Smooth muscle cell (in vitro differentiated cells): ENCODE results near the gene HSD11B2. TPM values are rescaled to one million over a fixed set of nuclear protein-coding genes. Genes with fewer than 3 reads are reported as not detected.

ENCODE experiments used
- DNase-seq: peaks from one replicate; lab custom pipeline; 2025; ENCODE audit not compliant: unreplicated experiment; lab: John Stamatoyannopoulos, UW
- H2AFZ ChIP-seq: fragments of 200-600 bp; sonication (generic); 2 replicates; pipeline ENCODE4 v1.6.0; 2016; ENCODE audit warnings: antibody characterized with exemption, low read depth, mild to moderate bottlenecking
- H3F3A ChIP-seq: fragments of 200-600 bp; sonication (generic); 2 replicates; pipeline ENCODE4 v1.6.0; 2017; ENCODE audit warnings: antibody characterized with exemption, low read depth
- H3K27ac ChIP-seq: fragments of 200-600 bp; sonication (generic); 2 replicates; pipeline ENCODE4 v1.5.1; 2016; ENCODE audit warnings: low read depth, mild to moderate bottlenecking
- H3K27me3 ChIP-seq: fragments of 200-600 bp; sonication (generic); 2 replicates; pipeline ENCODE4 v1.6.1; 2016; ENCODE audit warnings: low read depth, mild to moderate bottlenecking
- H3K36me3 ChIP-seq: fragments of 200-600 bp; sonication (generic); 2 replicates; pipeline ENCODE4 v1.5.1; 2016; ENCODE audit warnings: low read depth
- H3K4me1 ChIP-seq: fragments of 200-600 bp; sonication (generic); 2 replicates; pipeline ENCODE4 v1.5.1; 2016; ENCODE audit warnings: low read depth
- H3K4me2 ChIP-seq: fragments of 200-600 bp; sonication (generic); 2 replicates; pipeline ENCODE4 v1.6.0; 2016; ENCODE audit warnings: mild to moderate bottlenecking
- H3K4me3 ChIP-seq: fragments of 200-600 bp; sonication (generic); 2 replicates; pipeline ENCODE4 v1.5.1; 2016; ENCODE audit warnings: mild to moderate bottlenecking
- H3K79me2 ChIP-seq: fragments of 200-600 bp; sonication (generic); 2 replicates; pipeline ENCODE4 v1.6.0; 2016; ENCODE audit warnings: low read depth, mild to moderate bottlenecking
- H3K9ac ChIP-seq: fragments of 200-600 bp; sonication (generic); 2 replicates; pipeline ENCODE4 v1.6.0; 2016; ENCODE audit warnings: low read depth
- H3K9me3 ChIP-seq: fragments of 200-600 bp; sonication (generic); replicated peaks from 2 replicates; pipeline ENCODE4 v1.5.1; 2016; ENCODE audit warnings: low read depth
- H4K20me1 ChIP-seq: fragments of 200-600 bp; sonication (generic); 2 replicates; pipeline ENCODE4 v1.6.0; 2016; ENCODE audit warnings: low read depth
- WGBS: methylation state at CpG from one replicate; pipeline ENCODE4 v1.1.7; 2016; ENCODE audit warnings: low lambda C conversion rate; 5-methylcytosine and 5-hydroxymethylcytosine counted together
- polyA plus RNA-seq: library from polyadenylated mRNA; unstranded; fragments of >200 nt; fragmentation: Nextera tagmentation; extraction: Ambion mirVana; gene quantifications from 2 replicates; pipeline ENCODE4 v1.2.1, GENCODE V29; 2016
- total RNA-seq: library from RNA; depleted of rRNA; stranded (reverse); fragments of >200 nt; gene quantifications from 2 replicates; pipeline ENCODE4 v1.2.3, GENCODE V29; 2014
- TF ChIP-seq, protein P1 (sequence below): fragments of 200-600 bp; sonication (generic); IDR thresholded peaks from 2 replicates; pipeline ENCODE4 v1.5.1; 2017; ENCODE audit warnings: borderline replicate concordance, mild to moderate bottlenecking, antibody characterized with exemption; ENCODE audit not compliant: insufficient read depth, poor library complexity, severe bottlenecking

Gene HSD11B2
- total and polyA plus RNA-seq, 2 experiments from 2014 or later = not detected

DNA sequence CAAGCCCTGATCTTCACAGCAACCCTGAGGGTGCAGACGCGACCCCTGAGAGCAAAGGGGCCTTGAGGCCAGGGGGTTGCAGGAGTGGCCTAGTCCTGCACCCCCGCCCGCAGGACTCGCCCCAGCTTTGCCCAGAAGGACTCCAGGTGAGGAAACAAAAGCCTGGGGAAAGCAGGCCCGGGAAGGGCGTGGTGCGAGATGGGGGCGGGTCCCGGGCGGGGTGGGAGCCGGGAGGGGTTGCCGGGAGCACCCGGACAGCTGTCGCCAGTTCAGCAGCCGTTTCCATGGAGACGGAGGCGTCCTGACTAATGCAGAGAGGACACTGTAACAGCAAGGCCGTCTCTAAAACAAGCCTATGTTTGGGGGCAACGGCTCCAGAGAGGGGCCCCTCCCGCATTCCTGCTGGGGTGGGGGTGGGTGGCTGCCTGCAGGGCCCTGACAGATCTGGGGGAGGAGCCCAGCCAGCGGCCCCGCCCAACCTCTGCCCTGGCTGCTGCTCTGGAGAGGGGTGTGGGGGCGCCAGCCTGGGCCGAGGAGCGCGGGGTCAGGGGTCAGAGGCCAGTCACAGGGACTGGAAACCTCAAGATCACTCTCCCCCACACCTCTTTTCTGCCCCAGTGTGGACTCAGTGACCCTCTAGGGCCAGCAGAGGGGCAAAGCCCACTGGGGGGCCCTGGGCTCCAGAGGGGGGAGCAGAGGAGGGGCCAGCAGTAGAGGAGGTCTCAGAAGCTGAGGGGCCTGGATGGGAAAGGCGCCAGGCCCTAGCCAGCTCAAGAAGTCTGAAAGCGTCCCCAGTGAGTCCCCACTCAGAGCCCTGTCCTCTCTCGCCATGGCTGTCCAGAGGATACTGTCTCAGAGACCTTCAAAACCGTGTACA, 34.5 kb upstream of the HSD11B2 start:
- Histone ChIP-seq H3K36me3 (no peaks in the 10 kb centered on the region), H3K4me1 (peaks cover 25% of the 10 kb centered on the region), H2AFZ (no peak overlapping the region), H3K9me3 (no peaks in the 10 kb centered on the region), H3K4me3 (no peak overlapping the region), H3K9ac (peak overlapping the region; percentile 76), H3F3A (no peaks in the 10 kb centered on the region), H3K27ac (no peak overlapping the region), H4K20me1 (no peaks in the 10 kb centered on the region), H3K79me2 (no peaks in the 10 kb centered on the region), H3K27me3 (peaks cover 13% of the 10 kb centered on the region), H3K4me2 (peak overlapping the region; percentile 69)
- peak; percentile 54 for DNase-seq
- 25% methylated on average over 20 of the region's 31 CpGs for whole genome bisulfite sequencing
- TF ChIP-seq, protein P1, sequence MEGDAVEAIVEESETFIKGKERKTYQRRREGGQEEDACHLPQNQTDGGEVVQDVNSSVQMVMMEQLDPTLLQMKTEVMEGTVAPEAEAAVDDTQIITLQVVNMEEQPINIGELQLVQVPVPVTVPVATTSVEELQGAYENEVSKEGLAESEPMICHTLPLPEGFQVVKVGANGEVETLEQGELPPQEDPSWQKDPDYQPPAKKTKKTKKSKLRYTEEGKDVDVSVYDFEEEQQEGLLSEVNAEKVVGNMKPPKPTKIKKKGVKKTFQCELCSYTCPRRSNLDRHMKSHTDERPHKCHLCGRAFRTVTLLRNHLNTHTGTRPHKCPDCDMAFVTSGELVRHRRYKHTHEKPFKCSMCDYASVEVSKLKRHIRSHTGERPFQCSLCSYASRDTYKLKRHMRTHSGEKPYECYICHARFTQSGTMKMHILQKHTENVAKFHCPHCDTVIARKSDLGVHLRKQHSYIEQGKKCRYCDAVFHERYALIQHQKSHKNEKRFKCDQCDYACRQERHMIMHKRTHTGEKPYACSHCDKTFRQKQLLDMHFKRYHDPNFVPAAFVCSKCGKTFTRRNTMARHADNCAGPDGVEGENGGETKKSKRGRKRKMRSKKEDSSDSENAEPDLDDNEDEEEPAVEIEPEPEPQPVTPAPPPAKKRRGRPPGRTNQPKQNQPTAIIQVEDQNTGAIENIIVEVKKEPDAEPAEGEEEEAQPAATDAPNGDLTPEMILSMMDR = no peak

DNA sequence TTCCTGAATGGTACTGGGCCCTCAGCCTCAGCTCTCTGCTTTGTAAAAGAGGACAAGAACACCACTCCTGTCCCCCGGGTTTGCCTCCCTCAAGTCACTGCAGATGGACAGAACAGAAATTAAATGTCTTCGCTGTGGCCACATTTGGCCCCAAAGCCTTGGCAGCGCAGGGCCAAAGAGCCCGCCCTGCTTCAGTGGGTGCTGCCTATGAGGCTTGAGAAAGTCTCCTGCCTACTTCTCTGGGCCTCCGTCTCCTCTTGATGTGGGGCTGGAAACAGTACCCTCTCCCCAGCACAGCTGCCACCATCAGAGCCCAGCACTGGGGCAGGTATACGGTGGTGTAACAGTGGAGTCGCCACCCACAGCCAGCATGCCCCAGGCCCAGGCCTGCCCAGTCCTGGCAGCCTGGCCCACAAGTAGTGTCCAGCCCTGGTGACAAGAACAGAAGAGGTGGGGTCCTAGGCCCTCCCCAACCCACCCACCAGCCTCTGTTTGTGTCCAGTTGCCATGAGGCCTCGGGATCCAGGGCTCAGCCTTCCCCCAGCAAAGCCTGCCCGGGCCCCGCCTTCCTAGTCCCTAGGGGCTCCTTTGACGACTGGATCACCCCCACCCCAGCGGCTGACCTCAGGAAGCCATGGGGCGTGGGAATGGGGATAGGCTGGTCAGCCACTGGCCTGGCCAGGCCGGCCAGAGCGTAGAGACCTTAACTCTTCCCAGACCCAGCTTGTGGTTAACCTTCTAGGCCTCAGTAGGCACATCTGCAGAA, 33.7 kb upstream of the HSD11B2 start:
- Histone ChIP-seq H3K4me1 (peaks cover 25% of the 10 kb centered on the region), H3K79me2 (no peaks in the 10 kb centered on the region), H3K4me3 (no peak overlapping the region), H3K9ac (peak overlapping the region; percentile 76), H3K27me3 (peaks cover 13% of the 10 kb centered on the region), H3K4me2 (peak overlapping the region; percentile 69), H3F3A (no peaks in the 10 kb centered on the region), H3K36me3 (no peaks in the 10 kb centered on the region), H2AFZ (no peak overlapping the region), H3K9me3 (no peaks in the 10 kb centered on the region), H3K27ac (no peak overlapping the region), H4K20me1 (no peaks in the 10 kb centered on the region)
- DNase-seq = no peak
- TF ChIP-seq, protein P1 = no peak
- 88% methylated on average over 15 of the region's 15 CpGs for WGBS

DNA sequence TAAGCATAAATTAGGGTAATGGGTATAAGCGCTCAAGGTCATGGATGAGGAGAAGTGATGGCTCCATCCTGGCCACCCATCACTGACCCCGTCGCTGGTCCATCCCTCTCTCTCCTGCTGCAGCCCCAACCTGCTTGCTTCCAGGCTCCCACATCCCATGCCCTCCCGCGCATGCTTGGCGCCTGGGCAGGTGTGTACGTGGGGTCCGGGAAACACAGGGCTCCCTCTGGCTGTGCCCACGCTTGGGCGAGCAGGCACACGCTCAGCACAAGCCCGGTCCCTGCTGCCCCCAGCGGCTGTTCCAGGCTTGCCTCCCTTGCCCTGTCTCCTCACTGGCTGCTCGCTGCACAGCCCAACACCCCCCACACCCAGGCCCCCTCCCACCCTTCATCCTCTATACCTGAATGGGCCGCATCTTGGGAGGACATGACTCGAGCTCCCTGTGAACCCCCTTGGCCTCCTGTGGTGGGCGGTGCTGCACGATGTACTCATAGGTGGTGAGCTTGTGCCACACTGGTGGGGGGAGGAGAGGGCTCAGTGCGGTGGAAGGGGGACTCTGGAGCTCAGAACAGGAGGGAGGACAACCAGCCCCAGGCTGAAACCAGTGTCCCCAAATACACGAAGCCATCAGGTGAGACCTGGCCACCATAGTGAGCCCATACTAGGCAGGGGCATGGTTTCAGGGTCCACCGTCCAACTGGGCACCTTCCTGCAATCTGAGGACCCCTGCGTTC, 32.9 kb upstream of the HSD11B2 start:
- H3K9ac ChIP-seq = no peak overlapping the region

More for the DNA sequence above, 32.9 kb upstream of the HSD11B2 start:
- Histone ChIP-seq H3K79me2 (no peaks in the 10 kb centered on the region), H3K4me1 (peaks cover 25% of the 10 kb centered on the region), H3K27me3 (peaks cover 10% of the 10 kb centered on the region), H3K27ac (no peak overlapping the region), H4K20me1 (no peaks in the 10 kb centered on the region), H3K4me2 (no peak overlapping the region), H3K4me3 (no peak overlapping the region), H2AFZ (no peak overlapping the region), H3F3A (no peaks in the 10 kb centered on the region), H3K36me3 (no peaks in the 10 kb centered on the region), H3K9me3 (no peaks in the 10 kb centered on the region)
- DNase-seq = no peak
- TF ChIP-seq, protein P1 = no peak
- 96% methylated on average over 21 of the region's 22 CpGs for WGBS
